B cell (primary cell): ENCODE data around the gene PARK7. TPM values are rescaled to one million over a fixed set of nuclear protein-coding genes. Genes with fewer than 3 reads are reported as not detected.

ENCODE experiments used
- ATAC-seq: fragments of 200-7000 bp; cut with Tn5 transposase; one replicate; pipeline ENCODE4 v1.10.0; 2021; ENCODE audit warnings: low read depth, mild to moderate bottlenecking, moderate number of reproducible peaks, moderate library complexity
- CTCF ChIA-PET: fragments of 350-600 bp; sonication (Branson Sonifier 250); formaldehyde crosslinking; loops from one replicate; lab custom pipeline; 2021; ENCODE audit warnings: antibody characterized with exemption, inconsistent platforms; lab: Charles Lee
- POLR2A ChIA-PET: fragments of 350-600 bp; sonication (Branson Sonifier 250); formaldehyde crosslinking; loops from one replicate; lab custom pipeline; 2021; ENCODE audit warnings: antibody characterized with exemption; lab: Charles Lee
- DNase-seq: peaks from one replicate; pipeline ENCODE4 v3.0.0; 2013
- H2AFZ ChIP-seq: 2 replicates; pipeline ENCODE4 v1.6.1; 2012; ENCODE audit warnings: mild to moderate bottlenecking, low read depth, low read length; ENCODE audit not compliant: insufficient read depth, poor library complexity, severe bottlenecking
- H3K27ac ChIP-seq, 2 donors: 1 replicate in 1 of 2; 2 replicates in 1 of 2; pipeline ENCODE4 v1.5.1; 2012 to 2013; ENCODE audit warnings: low read length in 2 of 2, mild to moderate bottlenecking in 2 of 2, moderate library complexity in 1 of 2
- H3K27me3 ChIP-seq, 4 experiments: fragments of 200-600 bp in 1 of 4; sonication (generic) in 1 of 4; replicated peaks in 1 of 4; 1 replicate in 2 of 4; 2 replicates in 2 of 4; pipeline versions ENCODE4 v1.6.1 to v1.7.0; 2013 to 2016; ENCODE audit warnings: low read length in 3 of 4, mild to moderate bottlenecking in 2 of 4, mixed read lengths in 1 of 4, moderate library complexity in 1 of 4; ENCODE audit not compliant: insufficient read depth in 4 of 4, control insufficient read depth in 3 of 4; ENCODE audit errors: control extremely low read depth in 1 of 4
- H3K36me3 ChIP-seq, 2 experiments: replicated peaks in 1 of 2; 1 replicate in 1 of 2; 2 replicates in 1 of 2; pipeline versions ENCODE4 v1.6.1 to v1.7.1; 2013; ENCODE audit warnings: low read length in 1 of 2; ENCODE audit not compliant: insufficient read depth in 2 of 2, control insufficient read depth in 1 of 2; ENCODE audit errors: control extremely low read depth in 1 of 2, extremely low read depth in 1 of 2
- H3K4me1 ChIP-seq, 2 donors: fragments of 200-600 bp in 1 of 2; sonication (generic) in 1 of 2; 1 replicate in 1 of 2; 2 replicates in 1 of 2; pipeline versions ENCODE4 v1.5.1 to v1.6.1; 2013 to 2017; ENCODE audit warnings: low read length in 2 of 2; ENCODE audit not compliant: control insufficient read depth in 2 of 2, insufficient read depth in 2 of 2
- H3K4me2 ChIP-seq: replicated peaks from 2 replicates; pipeline ENCODE3; 2012; ENCODE audit warnings: mild to moderate bottlenecking, low read depth, low read length; ENCODE audit not compliant: poor library complexity, severe bottlenecking
- H3K4me3 ChIP-seq, 5 experiments: fragments of 200-600 bp in 1 of 5; sonication (generic) in 1 of 5; 1 replicate in 3 of 5; 2 replicates in 2 of 5; pipeline versions ENCODE4 v1.5.1 to v1.7.0; 2011 to 2016; ENCODE audit warnings: low read length in 4 of 5, mild to moderate bottlenecking in 4 of 5, low read depth in 2 of 5, control low read depth in 1 of 5, moderate library complexity in 1 of 5; ENCODE audit not compliant: insufficient read depth in 1 of 5; ENCODE audit errors: control extremely low read depth in 1 of 5, extremely low read depth in 1 of 5
- H3K79me2 ChIP-seq: fragments of 200-600 bp; sonication (generic); one replicate; pipeline ENCODE4 v1.6.0; 2016; ENCODE audit warnings: low read length; ENCODE audit not compliant: control insufficient read depth, insufficient read depth
- H3K9ac ChIP-seq: fragments of 200-600 bp; sonication (generic); 2 replicates; pipeline ENCODE4 v1.6.1; 2017; ENCODE audit warnings: mild to moderate bottlenecking, low read length, moderate library complexity
- H3K9me3 ChIP-seq, 3 donors: one replicate each; pipeline versions ENCODE4 v1.6.1 to v1.7.1; 2013; ENCODE audit warnings: low read length in 2 of 3; ENCODE audit not compliant: control insufficient read depth in 2 of 3, insufficient read depth in 1 of 3; ENCODE audit errors: control extremely low read depth in 1 of 3
- H4K20me1 ChIP-seq: 2 replicates; pipeline ENCODE4 v1.6.0; 2012; ENCODE audit warnings: mild to moderate bottlenecking, low read length; ENCODE audit not compliant: insufficient read depth, control insufficient read depth, poor library complexity, severe bottlenecking
- H3K27ac Mint-ChIP-seq: one replicate; pipeline ENCODE4 v1.8.0; 2021; ENCODE audit warnings: mixed read lengths
- H3K27me3 Mint-ChIP-seq: one replicate; pipeline ENCODE4 v1.8.0; 2021; ENCODE audit warnings: mixed read lengths
- H3K4me1 Mint-ChIP-seq: one replicate; pipeline ENCODE4 v1.8.0; 2021; ENCODE audit warnings: mixed read lengths
- H3K4me3 Mint-ChIP-seq: one replicate; pipeline ENCODE4 v1.8.0; 2021; ENCODE audit warnings: mixed read lengths
- H3K9me3 Mint-ChIP-seq: one replicate; pipeline ENCODE4 v1.8.0; 2022; ENCODE audit warnings: mixed read lengths; ENCODE audit not compliant: insufficient read depth
- EZH2 ChIP-seq: IDR thresholded peaks from 2 replicates; pipeline ENCODE4 v1.6.1; 2012; ENCODE audit warnings: borderline replicate concordance, low read depth, mild to moderate bottlenecking, moderate library complexity, low read length; ENCODE audit not compliant: insufficient read depth, poor library complexity, severe bottlenecking
- WGBS: methylation state at CpG from one replicate; pipeline ENCODE4 v1.1.5; 2013; ENCODE audit warnings: missing lambda C conversion rate; ENCODE audit not compliant: insufficient coverage; 5-methylcytosine and 5-hydroxymethylcytosine counted together
- intact Hi-C: fragments of 100-400 bp; cut with micrococcal nuclease; formaldehyde crosslinking; loops from one replicate; pipeline ENCODE4 v1.10.0; 2022
- polyA plus RNA-seq: library from polyadenylated mRNA; depleted of rRNA; stranded (reverse); fragments of >200 nt; gene quantifications from 2 replicates; pipeline ENCODE4 v1.2.3, GENCODE V29; 2012
- total RNA-seq, 2 donors: library from RNA; stranded (reverse); fragments of 120-200 nt in 1 of 2; gene quantifications; 1 replicate in 1 of 2; 2 replicates in 1 of 2; pipeline versions ENCODE4 v1.2.3 to v1.2.4, GENCODE V29; 2013 to 2022
- TF ChIP-seq, protein P1 (sequence below): fragments of 200-600 bp; IDR thresholded peaks from one replicate; pipeline ENCODE4 v1.8.0; 2022; ENCODE audit warnings: antibody characterized with exemption, mild to moderate bottlenecking

PARK7 gene
- total and polyA plus RNA-seq, 2 donors (not counting 1 experiment from before 2014, with no cell fraction given): 63.9 to 118 TPM

- WGBS: 98% methylated on average over 13 of the region's 18 CpGs
- POLR2A ChIA-PET: no interaction called here
- no peaks in the 10 kb centered on the region for H3K27me3 Mint-ChIP-seq
Measured at GRCh38 chr1:8004113-8004802, 42.7 kb downstream of the PARK7 start.

More at GRCh38 chr1:8004113-8004802, 42.7 kb downstream of the PARK7 start:
- H3K4me3 ChIP-seq: no peak overlapping the region
- no peak overlapping the region for H2AFZ ChIP-seq
- H4K20me1 ChIP-seq: no peaks in the 10 kb centered on the region
- H3K4me2 ChIP-seq: no peak overlapping the region
- H3K4me1 ChIP-seq: no peaks in the 10 kb centered on the region
- no peak overlapping the region for H3K27ac ChIP-seq
- no peaks in the 10 kb centered on the region for H3K9me3 Mint-ChIP-seq
- H3K9me3 ChIP-seq: no peaks in the 10 kb centered on the region
- DNase-seq (no peak), ATAC-seq (no peak)
- peaks cover 0 to 3% of the 10 kb centered on the region in 2 experiments for H3K36me3 ChIP-seq
- no peak overlapping the region for H3K4me3 Mint-ChIP-seq
- H3K27me3 ChIP-seq: no peaks in the 10 kb centered on the region
- H3K4me1 Mint-ChIP-seq: no peaks in the 10 kb centered on the region
- H3K27ac Mint-ChIP-seq: no peak overlapping the region
- no peak for TF ChIP-seq EZH2
- TF ChIP-seq, protein P1, sequence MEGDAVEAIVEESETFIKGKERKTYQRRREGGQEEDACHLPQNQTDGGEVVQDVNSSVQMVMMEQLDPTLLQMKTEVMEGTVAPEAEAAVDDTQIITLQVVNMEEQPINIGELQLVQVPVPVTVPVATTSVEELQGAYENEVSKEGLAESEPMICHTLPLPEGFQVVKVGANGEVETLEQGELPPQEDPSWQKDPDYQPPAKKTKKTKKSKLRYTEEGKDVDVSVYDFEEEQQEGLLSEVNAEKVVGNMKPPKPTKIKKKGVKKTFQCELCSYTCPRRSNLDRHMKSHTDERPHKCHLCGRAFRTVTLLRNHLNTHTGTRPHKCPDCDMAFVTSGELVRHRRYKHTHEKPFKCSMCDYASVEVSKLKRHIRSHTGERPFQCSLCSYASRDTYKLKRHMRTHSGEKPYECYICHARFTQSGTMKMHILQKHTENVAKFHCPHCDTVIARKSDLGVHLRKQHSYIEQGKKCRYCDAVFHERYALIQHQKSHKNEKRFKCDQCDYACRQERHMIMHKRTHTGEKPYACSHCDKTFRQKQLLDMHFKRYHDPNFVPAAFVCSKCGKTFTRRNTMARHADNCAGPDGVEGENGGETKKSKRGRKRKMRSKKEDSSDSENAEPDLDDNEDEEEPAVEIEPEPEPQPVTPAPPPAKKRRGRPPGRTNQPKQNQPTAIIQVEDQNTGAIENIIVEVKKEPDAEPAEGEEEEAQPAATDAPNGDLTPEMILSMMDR: no peak
- intact Hi-C loops: no loop called here
- H3K9ac ChIP-seq: no peak overlapping the region
- CTCF ChIA-PET: no interaction called here
- H3K79me2 ChIP-seq: no peaks in the 10 kb centered on the region
